PC-9 (cell line): ENCODE data around the gene NTM.

ENCODE experiments used
- CTCF ChIP-seq: fragments of 200-600 bp; sonication (generic); conservative IDR thresholded peaks from 2 replicates; pipeline ENCODE4 v1.6.1; 2017; ENCODE audit warnings: mixed run types, antibody characterized with exemption, mild to moderate bottlenecking, moderate library complexity
- EZH2 ChIP-seq: fragments of 200-600 bp; sonication (generic); IDR thresholded peaks from 2 replicates; pipeline ENCODE4 v1.8.0; 2017; ENCODE audit warnings: antibody characterized with exemption, low read depth

- no peak for TF ChIP-seq CTCF
- no peak for TF ChIP-seq EZH2
Measured at GRCh38 chr11:132022285-132022684, 651.9 kb downstream of the NTM start.
